Right renal pelvis (tissue), 4 donors: ENCODE data around the gene LIMA1. TPM values are rescaled to one million over a fixed set of nuclear protein-coding genes. Genes with fewer than 3 reads are reported as not detected.
"Not testable (repeated sequence)": the region's sequence is repeated elsewhere in the genome, so short reads cannot be mapped to it uniquely, and the experiment has no call there.

Experiments used
- DNase-seq, 4 donors: peaks; one replicate each; pipeline ENCODE4 v3.0.0-alpha.2; 2013; ENCODE audit warnings: low read depth in 4 of 4, low spot score in 3 of 4, missing footprints in 1 of 4
- polyA plus RNA-seq, 4 donors: library from polyadenylated mRNA; unstranded; fragments of 120-200 nt; gene quantifications; one replicate each; pipeline ENCODE4 v1.2.1, GENCODE V29; 2013; ENCODE audit not compliant: insufficient read length in 4 of 4

Gene LIMA1
- polyA plus RNA-seq, 4 donors = 77.5 to 107 (median 93.1) TPM

DNA sequence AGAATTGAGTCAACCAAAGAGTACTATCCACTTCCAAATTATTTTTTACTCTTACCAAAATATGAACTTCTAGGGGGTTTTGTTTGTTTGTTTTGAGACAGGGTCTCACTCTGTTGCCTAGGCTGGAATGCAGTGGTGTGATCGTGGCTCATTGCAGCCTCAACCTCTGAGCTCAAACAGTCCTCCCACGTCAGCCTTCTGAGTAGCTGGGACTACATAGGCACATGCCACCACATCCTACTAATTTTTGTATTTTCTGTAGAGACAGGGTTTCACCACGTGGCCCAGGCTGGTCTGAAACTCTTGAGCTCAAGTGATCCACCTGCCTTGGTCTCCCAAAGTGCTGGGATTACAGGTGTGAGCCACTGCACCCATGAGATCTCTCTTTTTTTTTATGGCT lies 7.4 kb upstream of the LIMA1 start:
- not testable (repeated sequence) for DNase-seq

DNA sequence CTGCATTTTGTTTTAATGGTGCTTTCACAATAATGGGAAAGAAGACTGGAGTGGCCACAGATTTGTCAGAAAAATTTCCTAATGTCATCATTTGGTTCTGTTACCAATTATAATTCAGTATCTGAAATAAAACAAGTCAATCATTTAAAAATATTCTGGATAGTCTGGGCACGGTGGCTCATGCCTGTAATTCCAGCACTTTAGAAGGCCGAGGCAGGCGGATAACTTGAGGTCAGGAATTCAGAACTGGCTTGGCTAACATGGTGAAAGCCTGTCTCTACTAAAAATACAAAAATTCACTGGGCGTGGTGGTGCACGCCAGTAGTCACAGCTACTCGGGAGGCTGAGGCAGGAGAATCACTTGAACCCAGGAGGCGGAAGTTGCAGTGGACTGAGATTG lies 4.0 kb upstream of the LIMA1 start:
- no peak for DNase-seq

DNA sequence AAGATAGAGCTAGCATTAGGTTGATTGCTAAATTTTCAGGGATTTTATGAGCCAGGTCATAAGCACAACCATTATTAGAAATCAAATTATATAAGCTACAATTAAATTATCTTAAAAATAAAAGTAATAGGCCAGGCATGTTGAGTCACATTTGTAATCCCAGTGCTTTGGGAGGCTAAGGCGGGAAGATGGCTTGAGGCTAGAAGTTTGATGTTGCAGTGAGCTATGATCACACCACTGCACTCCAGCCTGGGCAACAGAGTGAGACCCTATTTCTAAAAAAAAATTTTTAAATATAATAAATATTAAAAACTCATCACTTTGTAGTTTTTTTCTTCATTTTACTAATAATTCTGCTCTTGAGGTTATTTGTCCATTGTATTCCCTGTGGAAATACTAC lies 1.9 kb upstream of the LIMA1 start:
- no peak for DNase-seq

DNA sequence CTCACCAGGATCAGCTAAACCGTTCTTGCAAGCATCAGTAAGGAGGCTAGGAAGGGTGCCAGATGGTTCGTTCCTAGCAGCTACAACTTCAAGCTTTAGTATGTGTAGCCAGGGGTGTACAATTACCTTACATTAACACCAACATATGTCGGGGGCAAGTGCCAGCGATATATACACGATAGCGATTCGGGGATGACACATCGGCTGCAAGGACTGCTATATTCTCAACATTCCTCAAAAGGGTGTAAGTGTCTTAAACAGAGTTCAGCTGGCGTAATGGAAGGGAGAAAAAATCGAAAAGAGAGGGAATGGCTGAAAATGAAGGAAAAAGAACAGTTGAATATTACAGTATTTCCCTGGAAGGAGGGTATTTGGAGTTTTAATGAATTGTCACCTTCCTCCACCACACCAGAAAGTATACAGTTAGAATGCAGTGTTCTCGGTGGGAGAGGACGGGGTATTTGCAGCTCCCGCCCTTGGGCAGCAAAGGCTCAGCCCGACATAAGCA lies 545 bp downstream of the LIMA1 start:
- DNase-seq = no peak

DNA sequence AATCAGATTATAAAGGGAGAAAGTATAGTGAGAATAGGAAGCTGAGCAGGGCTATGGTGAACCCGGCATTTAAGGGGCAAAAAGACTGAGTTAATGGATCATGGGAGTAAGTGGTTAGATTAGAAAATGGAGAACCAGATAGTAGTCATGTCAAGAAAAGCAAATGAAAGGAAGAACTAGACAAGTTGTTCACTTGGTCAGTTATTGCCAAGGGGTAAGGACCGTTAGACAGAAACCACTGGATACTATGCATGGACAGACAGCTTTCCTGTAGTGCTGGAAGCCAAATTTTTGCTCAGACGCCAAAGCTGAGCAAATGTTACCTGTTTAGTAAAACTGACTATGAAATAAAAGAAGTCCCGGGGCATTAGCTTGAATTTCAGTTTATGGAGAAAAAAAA lies 3.8 kb downstream of the LIMA1 start:
- DNase-seq = no peak

DNA sequence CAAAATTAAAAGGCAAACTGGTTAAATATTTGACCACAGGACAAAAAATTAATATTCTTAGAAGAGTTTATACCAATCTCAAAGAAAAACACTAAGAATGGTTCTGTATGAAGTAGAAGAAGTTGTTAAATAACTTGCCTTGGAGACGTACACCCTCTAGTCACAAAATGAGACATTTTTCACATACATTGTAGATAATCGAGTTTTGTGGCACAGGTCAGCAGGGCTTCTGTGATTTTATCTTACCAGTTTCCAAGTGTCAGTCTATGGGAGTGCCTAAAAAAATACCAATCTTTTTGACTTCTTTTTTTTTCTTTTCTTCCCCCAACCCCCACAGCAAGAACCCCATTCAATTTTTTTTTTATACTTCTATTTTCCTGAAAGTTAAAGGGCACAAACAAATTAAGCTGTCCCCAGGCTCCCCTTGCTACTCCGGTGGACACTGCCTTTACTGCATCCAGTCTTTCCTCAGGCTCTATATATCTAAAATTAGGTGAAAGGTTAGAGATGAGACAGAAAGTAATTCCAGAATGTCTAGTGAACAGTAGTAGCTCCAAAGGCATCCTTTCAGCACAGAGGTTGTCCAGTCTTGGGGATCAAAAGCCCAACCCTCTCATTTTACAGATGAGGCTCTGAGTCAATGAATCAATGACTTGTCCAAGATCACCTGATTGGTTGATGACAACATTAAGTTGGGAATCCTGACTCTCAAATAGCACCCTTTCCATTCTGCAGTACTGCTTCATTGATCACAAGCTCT lies 6.2 kb downstream of the LIMA1 start:
- no peak for DNase-seq

DNA sequence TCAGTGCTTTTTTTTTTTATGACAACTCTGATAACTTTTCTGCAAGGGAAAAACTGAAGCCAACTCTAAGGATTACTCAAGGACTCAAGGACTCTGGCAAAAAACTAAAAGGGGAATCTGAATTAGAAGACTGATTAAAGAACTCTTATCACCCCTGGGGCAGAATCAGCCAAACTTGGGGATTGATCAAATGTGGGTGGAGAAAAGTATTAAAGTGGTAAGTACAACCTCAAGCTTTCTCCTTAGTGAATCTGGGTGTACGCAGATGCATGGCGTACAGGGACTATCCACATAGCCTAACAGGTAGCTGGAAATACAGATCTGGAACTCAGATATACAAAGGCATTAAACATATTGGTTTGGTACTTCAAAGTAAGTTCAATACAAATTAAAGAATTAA lies 7.3 kb downstream of the LIMA1 start:
- no peak for DNase-seq

DNA sequence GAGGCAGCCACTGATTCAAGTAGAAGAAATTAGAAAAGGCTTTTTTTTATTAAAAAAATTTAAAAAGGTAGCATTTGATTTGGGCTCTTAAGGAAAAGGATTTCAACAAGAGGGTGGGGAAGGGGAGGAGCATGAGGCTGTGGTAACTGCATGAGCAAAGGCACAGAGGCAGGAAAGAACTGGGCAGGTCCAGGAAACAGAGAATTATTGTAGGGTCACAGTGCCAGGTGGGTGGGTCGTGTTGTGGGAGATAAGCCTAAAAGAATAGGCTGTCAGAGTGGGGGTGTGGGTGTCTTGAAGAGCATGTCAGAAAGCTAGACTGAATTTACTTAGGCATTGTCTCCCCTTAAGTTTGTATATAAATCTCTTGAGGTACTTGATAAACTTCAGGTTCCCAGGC lies 7.8 kb downstream of the LIMA1 start:
- no peak for DNase-seq

DNA sequence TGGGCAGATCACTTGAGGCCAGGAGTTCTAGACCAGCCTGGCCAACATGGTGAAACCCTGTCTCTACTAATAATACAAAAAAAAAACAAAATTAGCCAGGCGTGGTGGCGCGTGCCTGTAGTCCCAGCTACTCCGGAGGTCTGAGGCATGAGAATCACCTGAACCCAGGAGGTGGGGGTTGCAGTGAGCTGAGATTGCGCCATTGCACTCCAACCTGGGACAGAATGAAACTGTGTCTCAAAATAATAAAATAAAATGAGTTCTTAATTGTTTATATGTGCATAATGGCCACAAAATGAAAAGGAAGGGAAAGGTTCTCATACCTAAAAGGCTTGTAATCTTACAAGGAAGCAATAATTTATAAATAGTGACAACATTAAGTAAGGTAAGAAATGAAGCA lies 8.2 kb downstream of the LIMA1 start:
- DNase-seq = not testable (repeated sequence)

DNA sequence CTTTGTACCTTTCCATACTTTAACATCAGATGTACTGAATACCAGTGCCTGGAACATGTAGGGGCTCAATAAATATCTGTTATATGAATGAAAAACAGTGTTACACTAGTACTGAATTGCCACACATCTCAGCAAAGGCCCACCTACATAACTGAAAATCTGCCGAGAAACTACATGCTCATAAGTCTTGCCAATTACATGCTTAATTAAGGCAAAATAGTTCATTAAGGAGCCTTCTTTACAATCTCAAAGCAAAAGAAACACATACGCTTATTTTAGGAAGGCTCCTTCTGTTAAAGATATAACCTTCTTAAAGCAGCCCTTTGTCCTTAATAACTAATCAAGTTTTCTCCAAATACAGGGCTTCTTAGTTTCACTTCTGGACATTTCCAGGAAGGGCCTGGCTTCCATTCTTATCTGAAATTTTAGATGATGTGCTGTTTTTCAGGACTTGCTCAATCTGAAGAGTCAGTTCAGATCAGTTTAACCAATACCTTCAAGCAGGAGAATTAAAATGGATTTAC lies 11.5 kb downstream of the LIMA1 start:
- no peak for DNase-seq

DNA sequence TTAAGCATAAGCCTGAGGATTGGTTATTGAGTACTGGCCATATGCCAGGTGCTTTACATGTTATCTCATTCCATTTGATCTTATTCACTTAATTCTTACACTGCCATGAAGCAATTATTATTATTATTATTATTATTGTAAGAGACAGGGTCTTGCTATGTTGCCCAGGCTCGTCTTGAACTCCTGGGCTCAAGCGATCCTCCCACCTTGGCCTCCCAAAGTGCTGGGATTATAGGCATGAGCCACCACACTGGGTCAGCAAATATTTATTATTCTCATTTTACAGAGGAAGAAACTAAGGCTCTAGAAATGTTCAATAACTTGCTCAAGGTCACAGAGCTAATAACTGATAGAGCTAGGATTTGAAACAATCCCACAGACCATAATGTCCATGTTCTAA lies 14.8 kb downstream of the LIMA1 start:
- no peak for DNase-seq

DNA sequence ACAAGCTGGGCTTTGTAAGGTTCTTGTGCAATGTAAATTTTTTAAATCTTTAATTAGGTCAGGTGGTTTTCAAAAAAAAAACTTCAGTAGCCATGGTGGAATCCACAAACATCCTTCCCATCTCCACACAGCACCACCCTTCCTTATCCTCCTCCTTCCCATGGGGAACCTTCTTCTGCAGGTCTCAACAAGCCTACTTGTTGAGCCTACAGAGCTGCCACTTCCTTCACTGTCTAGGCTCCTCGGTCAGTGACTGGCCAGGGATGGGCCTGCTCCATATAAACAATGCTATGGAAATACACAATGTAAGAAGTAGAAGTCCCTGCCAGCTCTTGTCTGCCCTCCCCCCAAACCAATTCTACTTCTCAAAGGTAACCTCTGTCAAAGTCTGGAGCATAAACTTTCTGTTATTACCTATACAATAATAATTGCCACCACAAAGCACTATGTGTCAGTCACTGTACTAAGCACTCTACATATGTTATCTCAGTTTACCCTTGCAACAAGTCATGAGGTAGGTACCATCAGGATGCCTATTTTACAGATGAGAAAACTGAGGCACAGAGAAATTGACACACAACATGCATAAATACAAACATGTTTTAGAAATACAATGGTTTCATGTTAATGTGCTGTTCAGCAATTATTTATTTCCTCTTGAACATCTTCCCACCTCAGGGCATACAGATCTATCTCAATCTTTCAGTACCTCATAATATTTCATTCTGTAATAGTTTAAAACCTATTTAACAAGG lies 17.4 kb downstream of the LIMA1 start:
- no peak for DNase-seq

DNA sequence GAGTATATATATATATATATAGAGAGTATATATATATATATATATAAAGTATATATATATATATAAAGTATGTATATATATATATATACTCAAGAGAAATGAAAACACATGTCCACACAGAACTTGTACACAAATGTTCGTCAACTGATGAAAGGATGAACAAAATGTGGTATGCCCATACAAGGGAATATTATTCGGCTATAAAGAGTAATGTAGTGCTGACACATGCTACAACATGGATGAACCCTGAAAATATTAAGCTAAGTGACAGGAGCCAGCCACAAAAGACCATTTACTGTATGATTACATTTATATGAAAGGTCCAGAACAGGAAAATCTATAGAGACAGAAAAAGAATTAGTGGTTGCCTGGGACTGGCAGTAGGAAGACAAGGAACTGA lies 19.5 kb downstream of the LIMA1 start:
- DNase-seq = no peak

DNA sequence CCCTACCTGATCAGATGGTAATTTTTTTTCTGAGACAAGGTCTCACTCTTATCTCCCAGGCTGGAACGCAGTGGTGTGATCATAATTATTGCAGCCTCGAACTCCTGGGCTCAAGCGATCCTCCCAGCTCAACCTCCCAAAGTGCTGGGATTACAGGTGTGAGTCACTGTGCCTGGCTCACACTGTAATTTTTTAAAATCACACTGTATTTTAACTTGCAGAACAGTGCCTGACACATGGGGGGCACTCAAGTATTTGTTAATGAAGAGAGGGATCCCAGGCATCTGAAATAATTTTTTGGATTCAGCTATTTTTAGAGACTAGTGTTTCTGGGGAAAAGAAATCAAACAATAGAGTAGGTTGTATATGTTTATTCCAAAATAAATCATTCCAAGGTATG lies 21.7 kb downstream of the LIMA1 start:
- no peak for DNase-seq

DNA sequence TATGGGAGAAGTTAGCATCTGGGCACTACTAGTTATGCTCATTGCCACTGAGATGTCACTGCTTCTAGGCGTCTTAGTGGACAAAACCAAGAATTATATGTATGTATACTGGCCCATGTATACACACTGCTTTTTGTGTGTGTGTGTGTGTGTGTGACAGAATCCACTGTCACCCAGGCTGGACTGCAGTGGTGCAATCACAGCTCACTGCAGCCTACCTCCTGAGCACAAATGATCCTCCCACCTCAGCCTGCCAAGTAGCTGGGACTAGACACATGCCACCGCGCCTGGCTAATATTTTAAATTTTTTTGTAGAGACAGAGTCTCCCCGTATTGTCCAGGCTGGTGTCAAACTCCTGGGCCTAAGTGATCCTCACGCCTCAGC lies 25.2 kb downstream of the LIMA1 start:
- no peak for DNase-seq

DNA sequence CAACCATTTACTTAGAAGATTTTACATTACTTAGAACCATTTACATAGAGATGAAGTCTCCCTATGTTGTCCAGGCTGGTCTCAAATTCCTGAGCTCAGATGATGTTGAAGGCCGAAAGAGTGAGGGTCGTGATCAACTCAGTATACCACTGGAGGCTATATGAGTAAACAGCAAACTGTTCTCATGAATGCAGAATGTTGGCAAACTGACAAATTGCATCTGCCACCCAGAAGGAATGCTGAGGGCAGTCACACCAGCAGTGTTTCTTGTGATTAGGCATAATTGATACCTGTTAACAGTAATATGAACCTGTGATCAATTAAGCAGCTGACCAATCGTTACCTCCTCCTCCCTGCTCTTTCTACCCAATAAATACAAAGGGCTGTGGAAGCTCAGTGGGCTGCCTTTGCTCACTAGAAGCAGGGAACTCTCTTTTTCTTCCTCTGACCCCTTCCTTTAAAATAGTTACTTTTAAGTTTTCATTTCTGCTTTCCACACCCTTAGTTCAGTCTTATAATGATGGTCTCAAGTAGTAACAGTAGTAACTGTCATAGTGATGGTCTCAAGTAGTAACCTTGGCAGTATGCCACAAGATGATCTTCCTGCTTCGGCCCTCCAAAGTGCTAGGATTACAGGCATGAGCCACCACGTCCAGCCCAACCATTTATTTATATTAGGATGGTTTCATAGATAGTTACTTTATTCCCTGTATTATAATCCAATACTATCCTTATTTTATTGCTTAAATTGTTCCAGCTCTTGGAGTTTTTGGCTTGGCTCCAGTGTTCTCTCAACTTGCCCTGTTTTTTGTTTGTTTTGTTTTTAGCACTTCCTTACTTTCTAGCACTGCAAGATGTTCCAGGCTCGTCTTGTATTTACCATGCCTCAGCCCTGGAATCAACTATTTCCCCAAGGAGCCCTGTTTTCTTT lies 25.8 kb downstream of the LIMA1 start:
- DNase-seq = no peak

DNA sequence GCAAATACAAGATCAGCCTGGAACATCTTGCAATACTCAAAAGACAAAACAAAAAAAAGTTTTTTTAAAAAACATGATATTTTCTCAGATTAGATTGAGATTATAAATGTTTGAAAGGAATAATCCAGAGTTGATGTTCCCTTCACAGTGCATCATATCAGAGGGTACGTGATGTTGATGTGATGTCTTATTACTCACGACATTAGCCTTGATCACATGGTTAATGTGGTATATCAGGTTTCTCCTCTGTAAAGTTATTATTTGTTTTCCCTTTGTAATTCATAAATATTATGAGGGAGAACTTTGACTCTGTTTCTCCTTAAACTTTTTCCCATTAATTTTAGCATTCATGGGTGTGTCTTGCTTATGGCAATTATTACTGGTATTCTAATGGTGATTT lies 26.6 kb downstream of the LIMA1 start:
- no peak for DNase-seq

DNA sequence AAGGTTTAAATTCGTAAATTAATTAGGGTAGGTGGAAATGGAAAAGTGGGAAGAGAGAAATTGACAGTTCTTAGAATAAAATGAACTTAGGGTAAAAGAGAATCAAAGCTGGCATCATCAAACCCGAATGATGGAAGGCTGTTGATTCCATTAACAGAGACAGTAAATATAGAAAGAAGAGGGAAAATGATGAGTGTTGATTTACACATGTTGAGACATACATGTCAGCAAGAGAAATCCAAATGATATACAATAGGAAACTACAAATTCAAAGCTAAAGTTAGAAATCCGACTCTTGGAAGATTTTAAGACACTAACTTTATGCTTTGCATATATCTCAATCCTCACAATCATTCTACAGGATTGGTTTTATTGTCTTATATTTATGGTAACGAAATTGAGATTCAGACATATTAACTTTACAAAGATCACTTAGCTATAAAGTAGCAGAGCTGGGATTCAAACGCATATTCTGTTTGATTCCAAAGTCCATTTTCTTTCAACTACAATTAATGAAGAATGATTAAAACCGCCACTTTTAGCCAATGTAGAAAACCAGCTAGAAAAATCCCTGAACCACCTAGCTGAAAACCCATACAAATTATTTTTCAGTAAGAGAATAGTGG lies 30.2 kb downstream of the LIMA1 start:
- no peak for DNase-seq

DNA sequence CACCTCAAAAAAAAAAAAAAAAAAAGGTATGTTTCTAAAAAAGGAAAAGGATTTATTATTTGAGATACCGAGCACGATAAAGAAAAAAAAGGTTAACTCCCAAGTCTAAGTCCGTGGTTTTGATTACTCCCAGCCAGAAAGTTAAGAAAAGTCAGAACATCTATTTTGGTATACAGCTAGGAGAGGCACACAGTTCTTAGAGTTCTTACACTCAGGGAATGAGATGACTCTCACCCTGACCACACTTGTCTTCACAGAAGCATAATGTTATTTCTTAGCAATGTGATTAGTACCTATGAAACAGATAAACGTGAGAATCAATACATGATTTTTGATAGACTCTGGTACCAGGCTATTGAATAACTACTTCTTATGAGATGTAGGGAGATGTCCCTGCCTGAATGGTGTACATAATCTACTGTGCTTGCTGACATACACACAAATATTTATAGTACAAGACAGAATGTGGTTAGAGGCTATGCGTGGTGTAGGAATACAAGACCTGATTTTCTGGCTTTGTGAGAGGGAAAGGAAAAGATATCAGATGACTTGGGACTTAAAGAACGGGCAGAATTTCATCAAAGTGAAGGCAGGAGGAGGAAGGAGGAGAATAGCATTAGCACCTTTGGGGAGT lies 31.6 kb downstream of the LIMA1 start:
- DNase-seq = no peak
